ENCODE results near the gene PTPRN2.

DNA sequence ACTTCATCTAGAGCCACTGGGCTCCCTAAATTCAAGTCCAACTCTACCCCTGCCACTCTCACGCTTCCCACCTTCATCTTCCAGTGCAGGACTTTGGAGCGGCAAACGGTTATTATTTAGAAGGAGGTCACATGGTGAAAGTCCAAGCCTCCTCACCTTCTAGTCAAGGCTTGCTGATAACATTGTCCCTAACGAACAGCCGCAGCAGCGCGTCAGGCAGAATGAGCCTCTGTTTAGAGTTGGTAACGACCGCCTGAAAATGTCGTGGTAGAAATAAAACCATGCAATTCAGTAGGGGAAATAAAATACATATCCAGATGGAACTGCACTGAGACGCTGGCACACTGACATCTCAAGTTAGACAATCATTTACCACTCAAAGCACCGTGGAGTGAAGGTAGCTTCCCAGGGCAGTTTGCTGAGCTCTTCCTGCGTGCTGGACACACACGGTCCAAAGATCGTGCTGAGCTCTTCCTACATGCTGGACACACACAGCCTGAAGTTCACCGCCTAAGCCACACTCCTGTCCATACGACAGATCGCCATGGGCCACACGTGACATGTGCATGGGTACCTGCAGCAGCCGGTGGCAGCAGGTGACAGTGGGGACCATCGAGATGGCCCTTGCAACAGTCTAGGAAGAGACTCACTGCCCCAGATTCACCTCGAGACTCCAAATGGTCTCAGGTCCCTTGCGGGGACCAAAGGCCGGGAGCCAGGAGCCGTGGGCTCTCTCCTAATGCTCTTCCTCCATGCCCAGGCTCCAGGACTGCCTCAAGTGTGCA lies 323.5 kb downstream of the PTPRN2 start:
- no peak for TF ChIP-seq POLR2AphosphoS5 (IDR thresholded peaks at IDR 0.05; ENCODE audit: low read depth, low read length)
- TF ChIP-seq, protein P1, sequence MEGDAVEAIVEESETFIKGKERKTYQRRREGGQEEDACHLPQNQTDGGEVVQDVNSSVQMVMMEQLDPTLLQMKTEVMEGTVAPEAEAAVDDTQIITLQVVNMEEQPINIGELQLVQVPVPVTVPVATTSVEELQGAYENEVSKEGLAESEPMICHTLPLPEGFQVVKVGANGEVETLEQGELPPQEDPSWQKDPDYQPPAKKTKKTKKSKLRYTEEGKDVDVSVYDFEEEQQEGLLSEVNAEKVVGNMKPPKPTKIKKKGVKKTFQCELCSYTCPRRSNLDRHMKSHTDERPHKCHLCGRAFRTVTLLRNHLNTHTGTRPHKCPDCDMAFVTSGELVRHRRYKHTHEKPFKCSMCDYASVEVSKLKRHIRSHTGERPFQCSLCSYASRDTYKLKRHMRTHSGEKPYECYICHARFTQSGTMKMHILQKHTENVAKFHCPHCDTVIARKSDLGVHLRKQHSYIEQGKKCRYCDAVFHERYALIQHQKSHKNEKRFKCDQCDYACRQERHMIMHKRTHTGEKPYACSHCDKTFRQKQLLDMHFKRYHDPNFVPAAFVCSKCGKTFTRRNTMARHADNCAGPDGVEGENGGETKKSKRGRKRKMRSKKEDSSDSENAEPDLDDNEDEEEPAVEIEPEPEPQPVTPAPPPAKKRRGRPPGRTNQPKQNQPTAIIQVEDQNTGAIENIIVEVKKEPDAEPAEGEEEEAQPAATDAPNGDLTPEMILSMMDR (IDR thresholded peaks at IDR 0.05): no peak
